ENCODE data around the gene SEZ6L.

DNA sequence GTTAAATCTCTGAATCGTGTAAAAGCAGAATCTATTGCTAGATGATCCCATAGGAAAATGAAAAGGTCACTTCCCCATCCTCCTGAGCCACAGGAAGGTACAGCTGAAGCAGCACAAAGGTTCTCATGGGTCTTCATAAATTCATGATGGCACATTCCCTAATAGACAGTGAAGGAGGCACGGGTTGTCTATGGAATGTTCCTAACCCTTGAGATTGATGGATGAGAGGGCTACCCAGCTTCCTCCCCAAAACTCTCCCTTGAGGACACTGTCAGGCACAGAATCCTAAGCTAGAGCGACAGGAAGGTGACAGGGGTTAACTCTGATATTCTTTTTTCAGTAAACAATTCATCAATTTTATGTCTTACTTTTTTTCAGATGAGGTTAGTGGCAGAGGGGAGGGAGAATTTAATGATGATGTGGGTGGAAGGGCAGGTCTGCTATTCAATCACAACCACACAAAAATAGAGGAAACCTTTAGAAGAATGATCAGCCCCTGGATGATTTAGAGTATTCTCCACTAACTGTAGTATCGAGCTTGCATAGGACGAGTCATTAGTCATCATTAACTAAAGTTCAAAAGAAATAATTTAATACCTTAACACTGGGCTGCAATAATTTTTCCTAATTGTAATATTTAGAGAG lies 33.1 kb downstream of the SEZ6L start:
- TF ChIP-seq POLR2A (IDR thresholded peaks at IDR 0.05) = no peak
- TF ChIP-seq, protein P1, sequence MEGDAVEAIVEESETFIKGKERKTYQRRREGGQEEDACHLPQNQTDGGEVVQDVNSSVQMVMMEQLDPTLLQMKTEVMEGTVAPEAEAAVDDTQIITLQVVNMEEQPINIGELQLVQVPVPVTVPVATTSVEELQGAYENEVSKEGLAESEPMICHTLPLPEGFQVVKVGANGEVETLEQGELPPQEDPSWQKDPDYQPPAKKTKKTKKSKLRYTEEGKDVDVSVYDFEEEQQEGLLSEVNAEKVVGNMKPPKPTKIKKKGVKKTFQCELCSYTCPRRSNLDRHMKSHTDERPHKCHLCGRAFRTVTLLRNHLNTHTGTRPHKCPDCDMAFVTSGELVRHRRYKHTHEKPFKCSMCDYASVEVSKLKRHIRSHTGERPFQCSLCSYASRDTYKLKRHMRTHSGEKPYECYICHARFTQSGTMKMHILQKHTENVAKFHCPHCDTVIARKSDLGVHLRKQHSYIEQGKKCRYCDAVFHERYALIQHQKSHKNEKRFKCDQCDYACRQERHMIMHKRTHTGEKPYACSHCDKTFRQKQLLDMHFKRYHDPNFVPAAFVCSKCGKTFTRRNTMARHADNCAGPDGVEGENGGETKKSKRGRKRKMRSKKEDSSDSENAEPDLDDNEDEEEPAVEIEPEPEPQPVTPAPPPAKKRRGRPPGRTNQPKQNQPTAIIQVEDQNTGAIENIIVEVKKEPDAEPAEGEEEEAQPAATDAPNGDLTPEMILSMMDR (IDR thresholded peaks at IDR 0.05) = no peak
